ENCODE data around the gene COX10.
"Not testable (repeated sequence)": the region's sequence is repeated elsewhere in the genome, so short reads cannot be mapped to it uniquely, and the experiment has no call there.

The COX10 gene

DNA sequence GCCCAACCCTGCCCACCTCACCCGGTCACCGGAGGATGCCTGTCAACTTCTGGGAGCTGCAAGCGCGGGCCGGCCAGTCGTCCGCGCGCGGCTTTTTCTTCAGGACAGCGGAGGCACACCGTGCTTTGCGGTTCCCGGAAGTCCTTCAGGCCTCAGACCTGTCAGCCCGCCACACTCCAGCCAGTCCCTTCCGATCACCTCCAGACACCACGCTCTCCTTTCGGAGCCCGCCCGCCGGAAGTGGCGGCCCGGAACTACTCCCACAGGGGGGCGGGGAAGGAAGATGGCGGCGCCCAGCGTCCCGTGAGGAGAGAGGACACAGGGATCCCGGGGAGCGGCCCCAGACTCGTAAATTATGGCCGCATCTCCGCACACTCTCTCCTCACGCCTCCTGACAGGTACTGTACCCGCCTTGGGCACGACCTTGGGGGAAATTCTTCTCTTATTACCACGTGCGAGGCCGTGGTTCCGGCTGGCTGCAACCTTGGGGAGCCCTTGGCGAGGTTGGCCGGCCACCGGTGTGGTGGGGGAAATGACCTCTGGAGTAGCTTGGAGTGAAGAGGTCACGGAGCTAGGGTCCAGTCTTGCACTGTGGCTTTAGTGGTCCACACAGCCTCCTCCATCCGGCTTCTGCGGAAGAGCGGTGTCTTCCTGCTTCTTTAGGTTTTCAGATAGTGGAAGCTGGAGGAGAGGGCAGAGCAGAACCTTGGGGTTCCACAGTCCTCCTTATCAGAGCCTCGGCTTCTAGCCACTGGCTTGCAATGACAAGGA is at the start of gene COX10:
TSS of gene COX10 (plus strand) at position 254 of the 771 bp plus-strand sequence. CDS start at position 356, 102 bp downstream.
- peak; percentile 74 for DNase-seq

DNA sequence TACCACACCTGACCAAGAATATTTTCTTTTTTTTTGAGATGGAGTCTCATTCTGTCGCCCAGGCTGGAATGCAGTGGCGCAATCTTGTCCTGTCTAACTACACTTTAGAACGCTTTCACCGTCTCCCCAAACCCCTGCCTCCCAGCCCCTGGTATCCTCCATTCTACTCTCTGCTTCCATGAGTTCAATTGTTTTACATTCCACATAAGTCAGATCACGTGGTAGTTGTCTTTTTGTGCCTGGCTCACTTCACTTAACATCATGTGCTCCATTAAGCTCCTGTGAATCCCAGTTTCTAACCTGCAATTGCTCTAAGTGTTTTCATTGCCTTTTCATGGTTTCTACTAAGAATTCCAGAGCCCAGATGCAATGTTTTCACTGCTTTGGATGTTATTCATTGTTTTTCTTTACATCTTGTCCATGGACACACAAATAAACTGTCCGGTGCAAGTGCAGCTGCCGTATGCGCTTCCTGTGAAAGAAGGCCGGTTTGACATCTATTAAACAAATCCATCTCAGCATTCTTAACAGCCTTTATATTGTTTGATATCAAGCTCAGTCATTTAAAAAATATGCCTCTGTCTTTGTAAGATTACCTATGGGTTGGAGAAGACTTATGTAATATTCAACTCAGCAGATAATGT is 47.5 kb upstream of the COX10 start:
- not testable (repeated sequence) for DNase-seq

DNA sequence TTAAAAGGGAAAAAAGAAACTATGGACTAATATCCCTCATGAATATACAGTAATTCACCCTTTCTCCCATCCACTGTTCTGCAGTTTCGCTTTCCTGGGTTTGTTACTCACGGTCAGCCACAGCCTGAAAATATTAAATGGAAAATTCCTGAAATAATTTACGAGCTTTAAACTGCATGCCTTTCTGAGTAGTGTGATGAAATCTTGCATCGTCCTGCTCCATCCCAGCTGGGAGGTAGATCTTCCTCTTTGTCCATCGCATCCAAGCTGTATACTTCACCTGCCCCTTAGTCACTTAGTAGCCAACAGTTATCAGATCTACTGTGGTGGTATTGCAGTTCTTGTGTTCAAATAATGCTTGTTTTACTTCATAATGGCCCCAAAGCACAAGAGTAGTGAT is 39.5 kb upstream of the COX10 start:
- DNase-seq = not testable (repeated sequence)

DNA sequence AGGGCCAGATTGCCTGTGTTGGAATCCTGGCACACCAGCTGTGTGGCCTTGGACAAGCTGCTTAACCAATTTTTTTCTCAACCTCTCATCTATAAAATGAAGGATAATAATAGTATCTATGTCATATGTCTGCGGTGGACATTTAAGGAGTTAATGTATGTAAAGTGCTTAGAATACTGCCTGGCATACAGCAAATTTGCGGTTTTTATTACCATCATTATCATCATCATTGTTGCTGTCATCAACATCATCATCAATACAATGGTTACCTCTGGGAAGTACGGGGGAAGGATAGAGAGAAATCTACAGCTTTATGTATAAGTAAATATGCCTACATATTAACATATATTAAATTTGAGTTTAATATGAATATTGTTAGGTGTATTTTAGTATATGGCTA is 37.1 kb upstream of the COX10 start:
- DNase-seq = no peak

DNA sequence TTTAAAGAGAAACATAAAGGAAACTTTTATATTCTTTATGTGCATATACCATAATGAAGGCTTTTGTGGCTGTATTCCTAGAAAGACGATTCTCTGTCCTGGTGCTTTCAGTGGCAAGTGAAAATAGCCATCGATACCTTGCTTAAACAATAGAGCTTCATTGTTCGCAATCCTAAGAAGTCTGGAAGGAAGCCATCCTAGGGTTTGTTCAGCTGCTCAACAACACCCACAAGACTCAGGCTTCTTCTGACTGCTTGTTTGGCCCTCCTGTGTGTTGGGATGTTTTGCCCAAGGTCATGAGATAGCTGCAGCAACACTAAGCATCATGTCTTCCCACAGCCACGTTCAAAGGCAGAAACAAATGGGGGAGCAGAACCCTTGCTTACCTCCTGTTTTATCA is 36.1 kb upstream of the COX10 start:
- peak; percentile 0 for DNase-seq

DNA sequence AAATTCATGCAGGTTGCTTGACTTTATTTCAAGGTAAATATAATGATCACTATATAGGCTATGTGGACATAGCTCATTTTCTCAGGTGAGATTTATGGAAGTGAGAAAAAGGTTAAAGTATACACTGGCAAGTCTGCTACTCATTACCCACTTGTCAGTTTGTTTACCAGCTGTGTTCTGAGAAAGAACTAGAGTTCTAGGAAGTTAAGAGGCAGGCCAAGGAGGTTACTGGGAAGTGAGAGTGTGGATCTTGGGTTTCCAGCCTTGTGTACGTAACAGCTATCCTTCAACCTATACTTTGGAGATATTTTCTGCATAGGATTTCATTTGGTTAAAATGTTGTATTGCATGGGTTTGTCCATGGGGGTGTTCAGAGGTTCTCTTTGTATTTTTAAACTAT is 31.9 kb upstream of the COX10 start:
- no peak for DNase-seq

DNA sequence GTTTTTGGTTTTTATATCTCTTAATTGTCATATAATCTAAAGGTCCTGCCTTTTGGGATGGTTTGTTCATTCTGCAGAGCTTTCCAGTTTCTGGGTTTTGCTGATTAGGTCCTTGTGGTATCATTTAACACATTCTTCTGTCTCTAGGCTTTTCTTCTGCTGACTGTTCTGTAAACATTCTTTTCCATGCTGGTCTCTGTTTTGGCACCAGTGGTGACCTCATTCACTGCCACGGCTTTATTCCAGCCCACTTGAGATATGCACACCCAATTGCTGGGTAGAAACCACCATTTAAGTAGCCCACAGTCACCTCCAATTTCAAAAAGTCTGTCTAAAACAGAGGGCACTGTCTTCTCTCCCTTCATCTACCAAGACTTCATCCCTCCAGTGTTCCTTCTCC is 31.1 kb upstream of the COX10 start:
- peak; percentile 6 for DNase-seq

DNA sequence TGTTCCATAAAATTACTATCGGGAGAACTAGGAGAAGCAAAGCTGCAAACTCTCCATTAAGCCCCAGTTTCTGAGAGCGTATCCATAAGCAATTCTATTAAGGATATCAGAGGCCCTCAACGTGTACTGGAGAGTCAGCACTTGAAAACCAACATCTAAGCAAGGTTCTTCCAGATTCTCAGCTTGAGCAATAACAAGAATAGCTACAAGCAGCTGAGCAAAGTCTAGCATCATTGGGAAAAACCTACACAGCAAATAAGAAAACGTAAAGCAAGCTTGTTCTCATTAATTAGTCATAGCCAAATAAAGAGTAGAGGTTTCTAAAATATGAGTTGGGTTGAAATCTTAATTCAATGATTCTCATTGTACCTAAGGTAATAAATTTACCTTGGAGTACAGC is 26.9 kb upstream of the COX10 start:
- no peak for DNase-seq

DNA sequence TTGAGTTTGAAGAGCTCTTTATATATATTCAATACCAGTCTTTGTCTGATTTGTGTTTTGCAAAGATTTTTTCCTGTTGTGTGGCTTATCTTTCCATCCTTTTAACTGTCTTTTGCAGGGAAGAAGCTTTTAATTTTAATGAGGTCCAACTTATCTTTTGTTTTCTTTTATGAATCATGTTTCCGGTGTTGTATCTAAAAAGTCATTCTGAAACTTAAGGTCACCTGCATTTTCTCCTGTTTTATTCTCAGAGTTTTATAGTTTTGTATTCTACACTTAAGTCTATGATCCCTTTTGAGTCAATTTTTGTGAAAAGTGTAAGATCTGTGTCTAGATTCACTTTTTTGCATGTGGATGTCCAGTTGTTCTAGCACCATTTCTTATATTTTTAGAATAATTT is 24.6 kb upstream of the COX10 start:
- DNase-seq = no peak

DNA sequence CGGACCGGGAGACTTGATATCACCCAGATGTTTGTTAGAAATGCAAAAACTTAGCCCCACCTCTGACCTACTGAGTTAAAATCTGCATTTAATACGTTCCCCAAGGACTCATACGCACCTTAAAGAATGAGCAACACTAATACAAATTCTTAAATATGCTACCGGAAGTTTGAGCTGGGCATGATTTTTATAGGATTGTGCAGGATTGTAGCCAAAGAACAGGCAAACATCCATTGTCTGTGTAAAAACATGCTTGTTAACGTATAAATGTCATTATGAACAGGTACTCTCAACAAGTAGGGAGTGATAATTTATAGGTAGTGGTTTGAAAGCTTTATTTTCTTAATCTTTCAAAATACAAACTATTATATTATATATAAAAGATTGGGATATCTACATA is 22.3 kb upstream of the COX10 start:
- DNase-seq = no peak

DNA sequence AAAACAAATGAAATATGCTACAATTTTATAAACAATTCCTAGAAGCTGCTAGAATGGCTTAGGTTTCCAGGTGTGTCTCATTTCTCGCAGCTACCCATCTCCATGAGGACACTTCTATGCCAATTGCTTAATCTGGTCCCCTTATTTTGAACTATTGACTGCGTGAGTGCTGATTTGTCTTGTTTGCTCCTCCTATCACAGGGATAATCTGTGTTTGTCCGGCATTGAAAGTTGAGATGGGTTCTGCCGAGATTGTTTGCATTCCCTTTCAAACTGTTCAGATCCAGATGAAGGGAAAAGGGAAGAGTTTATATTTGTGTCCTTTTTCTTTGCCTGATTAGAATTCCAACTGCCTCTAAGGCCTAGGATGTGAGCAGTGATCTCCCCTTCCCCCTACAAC is 21.7 kb upstream of the COX10 start:
- DNase-seq = no peak

DNA sequence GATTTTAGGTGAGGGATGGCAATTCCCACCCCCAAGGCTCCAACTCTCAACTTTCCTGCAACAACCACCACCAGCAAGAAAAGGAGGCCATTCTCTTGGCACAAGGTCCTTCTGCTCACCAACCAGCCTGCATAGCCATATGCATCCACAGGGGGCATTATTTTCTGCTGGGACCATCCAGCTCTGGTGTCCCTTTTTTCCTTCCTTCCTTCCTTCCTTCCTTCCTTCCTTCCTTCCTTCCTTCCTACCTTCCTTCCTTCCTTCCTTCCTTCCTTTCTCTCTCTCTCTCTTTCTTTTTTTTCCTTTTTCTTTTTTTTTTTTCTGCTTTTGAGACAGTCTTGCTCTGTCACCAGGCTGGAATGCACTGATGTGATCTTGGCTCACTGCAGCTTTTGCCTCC is 21.1 kb upstream of the COX10 start:
- no peak for DNase-seq

DNA sequence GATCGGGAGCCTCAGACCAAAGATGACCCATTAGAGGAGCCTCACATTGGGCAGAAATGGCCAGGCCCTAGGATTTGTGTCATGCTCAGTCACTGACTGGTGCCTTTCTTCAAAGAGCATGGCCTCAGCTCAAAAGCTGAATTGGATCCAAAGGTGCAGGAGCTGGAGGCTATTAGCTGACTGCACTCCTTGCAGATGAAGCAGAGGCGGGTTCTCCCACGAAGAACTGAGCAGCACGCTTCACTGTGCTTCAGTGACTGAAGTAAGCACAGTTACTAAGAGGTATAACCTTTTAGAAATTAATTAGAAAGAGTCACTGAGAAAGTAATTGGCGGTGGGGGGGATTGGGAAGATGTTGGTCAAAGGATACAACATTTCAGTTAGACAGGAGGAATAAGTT is 18.7 kb upstream of the COX10 start:
- no peak for DNase-seq

DNA sequence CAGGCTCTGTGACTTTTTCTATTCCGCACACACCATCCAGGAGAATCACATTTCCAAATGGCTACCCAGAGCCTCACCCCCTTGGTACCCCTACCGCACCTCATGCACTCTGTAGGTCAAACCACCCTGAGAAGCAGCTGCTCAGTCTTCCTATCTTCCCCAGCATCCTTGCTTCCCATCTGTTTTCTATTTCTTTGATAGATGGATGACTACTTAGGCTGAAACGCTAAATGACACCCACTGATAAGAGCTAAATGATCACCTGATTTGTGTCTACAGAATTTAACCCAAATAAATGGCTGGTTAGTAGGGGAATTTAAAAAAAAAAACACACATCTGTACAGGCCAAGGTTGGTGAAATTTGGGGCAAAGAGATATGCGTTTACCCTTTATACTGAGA is 17.6 kb upstream of the COX10 start:
- DNase-seq = no peak

DNA sequence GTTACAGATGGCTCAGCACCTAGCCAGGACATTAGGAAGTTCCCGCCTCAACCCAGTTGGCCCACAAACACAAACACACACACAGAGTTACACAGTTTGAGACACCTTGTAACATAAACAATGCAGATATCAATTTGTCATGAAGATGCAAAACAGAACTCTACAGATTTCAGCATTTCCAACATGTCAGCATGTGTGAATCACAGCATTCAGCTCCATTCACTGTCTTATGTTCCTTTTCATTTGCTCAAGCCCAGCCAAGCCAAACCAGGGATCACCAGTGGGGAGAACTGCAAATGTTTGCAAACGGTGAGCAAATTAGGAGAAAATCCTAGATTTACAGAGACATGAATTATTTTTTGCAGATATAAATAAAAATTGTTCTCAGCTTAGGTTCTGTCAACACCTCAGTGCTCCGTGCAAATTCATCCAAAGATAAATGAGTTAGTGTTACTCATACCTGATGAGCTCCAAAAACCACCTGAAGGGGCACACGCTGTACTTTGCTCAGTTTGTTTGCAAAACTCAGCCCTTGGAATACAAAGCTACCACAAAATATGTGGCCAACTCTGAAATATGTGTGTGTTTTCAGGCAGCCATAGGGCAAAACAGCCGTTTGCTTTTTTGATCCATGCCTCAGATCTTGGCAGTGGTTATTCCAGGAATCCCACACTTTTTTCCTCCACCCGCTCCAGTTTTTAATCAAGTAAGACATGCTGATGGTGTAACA is 16.3 kb upstream of the COX10 start:
- no peak for DNase-seq

DNA sequence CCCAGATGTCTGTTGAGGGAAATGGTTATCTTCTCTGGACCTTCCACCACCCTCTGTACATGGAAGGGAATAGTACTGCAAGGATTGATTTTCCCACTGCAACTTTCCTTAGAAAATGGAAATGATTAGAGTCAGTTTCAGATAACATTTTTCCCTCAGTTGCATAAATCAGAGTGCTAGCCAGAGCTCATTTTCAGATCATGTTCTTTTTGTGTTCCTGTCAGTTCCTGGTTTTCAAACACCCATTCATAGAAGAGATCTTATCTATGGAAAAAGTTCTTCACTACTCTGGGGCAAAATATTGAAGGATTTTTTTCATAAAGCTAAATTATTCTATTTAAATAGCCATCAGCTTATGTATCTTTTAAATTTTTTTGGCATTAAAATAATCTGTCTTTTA is 11.7 kb upstream of the COX10 start:
- DNase-seq = no peak

DNA sequence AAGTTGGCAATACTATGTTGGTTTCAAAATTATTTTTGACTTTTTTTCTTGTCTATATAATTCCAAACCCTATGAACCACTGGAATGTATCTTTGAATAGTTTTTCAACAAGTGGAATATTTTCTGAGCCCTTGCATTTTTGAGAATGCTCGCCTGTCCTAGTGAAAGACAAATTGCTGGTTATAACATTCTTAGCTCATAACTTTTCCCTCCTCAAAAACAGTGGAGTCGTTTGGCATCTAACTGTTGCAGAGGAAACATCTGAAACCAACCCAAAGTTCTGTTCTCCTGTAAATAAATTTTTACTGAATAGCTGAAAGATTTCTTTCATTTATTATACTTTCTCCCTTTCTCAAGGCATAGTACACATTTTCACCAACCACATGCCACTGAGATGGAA is 11.3 kb upstream of the COX10 start:
- no peak for DNase-seq

DNA sequence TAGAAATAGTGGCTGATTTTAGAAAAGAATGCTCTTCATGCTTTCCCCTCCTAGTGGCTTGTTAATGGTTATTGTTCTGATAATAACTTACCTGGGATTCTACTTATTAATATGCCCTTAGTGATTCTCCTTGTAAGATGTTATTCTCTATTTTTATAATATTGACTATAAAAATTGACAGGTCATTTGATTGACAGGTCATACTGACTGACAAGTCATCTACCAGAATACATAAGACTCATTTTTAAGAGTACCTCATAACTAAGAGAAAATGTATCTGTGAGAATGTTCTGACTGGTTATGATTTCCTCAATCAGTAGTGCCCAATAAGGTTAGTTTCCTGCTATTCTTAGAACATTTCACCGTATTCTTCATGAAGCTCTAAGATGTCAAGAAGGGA is 8.6 kb upstream of the COX10 start:
- DNase-seq = no peak

DNA sequence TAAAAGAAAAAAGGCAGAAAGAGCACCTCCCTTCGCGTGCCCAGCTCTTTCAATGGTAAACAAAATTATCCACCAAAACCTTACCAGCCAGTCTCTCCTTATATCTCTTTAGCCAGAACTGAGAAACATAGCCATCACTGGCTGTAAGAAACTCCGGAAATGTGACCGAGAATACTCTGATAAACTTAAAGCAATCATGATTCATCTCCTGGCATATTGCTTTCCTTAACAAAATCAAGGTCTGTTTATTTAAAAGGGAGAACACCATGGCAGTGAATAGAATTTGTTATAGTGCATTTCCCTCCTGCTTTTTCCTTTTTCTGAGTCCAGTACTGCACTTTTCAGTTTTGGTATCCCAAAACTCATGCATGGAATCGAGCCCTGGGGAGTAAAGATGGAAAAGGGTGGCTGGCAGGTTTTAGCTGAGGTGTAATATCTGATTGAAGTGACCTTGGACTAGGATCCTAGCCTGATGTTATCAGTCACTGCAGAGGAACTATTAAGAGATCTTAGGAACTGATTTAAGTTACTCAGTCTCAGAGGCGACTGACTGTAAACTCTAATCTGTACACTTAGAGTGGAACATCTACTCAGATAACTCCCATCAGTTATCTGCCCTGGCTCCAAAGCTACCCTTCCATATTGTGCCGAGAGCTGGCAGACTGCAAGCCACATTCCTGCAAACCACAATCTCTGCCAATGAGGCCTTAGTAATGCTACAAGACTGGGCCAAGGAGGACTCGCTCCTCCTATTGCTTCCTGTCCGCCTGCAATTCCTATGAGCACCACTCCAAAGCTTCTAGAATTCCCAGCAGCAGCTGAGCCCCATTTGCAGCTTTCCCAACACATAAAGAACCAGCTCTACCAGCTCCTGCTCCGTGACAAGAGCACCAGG is 7.4 kb upstream of the COX10 start:
- DNase-seq = no peak

DNA sequence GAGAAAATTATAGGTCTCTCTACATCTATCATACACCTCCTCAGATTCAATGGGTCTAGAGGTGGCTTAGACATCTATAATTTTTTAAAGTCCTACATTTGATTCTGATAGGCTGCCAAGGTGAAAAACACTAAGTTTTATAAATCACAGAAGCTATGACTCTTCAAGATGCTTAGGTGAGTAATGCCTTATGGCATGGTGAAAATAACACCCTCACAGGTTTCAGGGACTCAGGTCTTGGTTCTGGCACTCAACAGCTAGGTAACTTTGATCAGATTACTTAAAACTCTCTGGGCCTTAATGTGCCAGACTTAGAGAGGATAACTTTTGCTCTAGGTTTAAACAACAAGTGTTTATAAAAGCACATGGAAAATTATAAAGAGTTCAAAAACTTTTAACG is 2.0 kb upstream of the COX10 start:
- no peak for DNase-seq

DNA sequence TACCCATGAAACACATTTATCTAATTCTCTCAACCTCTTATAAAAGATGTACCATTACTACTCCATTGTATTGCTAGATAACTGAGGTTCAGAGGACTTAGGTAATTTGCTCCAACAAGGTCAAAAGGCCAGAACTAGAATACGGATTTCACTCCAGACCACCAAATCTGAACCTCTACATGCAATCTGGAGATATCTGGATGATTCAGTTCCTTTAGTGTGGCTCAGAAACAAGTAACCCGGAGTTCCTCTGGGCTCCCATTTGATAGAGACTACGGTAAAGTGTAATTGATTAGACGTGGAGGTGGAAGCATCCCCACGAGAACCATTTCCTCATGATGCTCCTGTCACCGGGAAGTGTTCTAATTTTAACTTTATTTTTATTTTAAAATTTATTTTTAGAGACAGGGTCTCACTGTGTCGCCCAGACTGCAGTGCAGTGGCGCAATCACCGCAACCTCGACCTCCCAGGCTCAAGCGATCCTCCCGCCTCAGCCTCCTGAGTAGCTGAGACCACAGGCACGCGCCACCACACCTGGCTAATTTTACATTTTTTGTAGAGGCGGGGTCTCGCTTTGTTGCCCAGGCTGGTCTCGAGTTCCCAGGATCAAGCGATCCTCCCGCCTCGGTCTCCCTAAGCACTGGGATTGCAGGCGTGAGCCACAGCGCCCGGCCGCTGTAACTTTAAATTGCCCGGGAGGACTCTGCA is 608 bp upstream of the COX10 start:
- no peak for DNase-seq

DNA sequence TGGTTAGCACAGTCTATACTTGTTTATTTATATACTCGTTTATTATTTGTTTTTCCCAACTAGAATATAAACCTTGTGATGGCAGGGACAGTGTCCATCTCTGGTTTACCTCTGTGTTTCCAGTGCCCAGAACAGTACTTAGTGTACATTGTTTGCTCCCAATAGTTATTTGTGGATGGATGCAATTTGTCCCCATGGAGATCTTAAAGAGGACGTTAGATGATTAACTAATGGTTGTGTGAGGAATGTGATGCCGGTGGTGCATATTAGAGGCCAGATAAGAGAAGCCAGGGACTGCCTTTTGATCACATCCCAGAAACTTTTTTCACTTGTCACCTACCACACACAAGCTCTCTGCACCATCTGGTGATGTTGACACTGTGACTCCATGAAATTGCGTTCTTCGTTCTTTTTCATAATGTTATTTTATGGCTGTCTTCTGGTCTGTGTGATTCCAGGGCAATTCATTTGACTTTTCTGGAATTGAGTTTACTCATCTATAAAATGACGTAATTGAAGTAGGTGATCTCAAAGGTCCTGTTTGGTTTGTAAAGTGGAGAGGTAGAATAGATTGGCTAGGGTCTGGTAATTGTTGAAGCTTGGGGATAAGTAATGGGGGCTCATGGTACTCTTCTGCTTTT is 1.2 kb downstream of the COX10 start:
- no peak for DNase-seq

All from NCI-H2029 (cell line).